Measurements from ENCODE around the gene KMT2C. TPM values are rescaled to one million over a fixed set of nuclear protein-coding genes. Genes with fewer than 3 reads are reported as not detected.
"Not testable (repeated sequence)": the region's sequence is repeated elsewhere in the genome, so short reads cannot be mapped to it uniquely, and the experiment has no call there.

KMT2C gene
- total RNA-seq, 1 donor from 2014 or later: 52.0 TPM

DNA sequence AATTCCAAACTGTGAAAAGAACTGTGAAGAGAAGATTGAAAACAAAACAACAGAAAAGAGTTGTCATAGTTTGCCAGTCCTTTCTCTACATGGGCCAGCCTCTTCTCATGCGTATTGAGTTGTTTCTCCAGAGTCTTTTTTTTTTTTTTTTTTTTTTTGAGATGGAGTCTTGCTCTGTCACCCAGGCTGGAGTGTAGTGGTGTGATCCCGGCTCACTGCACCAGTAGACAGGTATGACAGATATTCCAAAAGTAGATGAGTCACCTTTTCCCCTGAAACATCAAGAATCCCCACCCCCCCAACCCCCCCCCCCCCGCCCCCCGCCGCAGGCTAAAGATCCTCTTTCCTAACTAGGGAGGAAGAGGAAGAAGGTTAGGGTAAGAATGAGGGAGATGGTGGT is 15.6 kb upstream of the KMT2C start:
- H3K4me3 Mint-ChIP-seq (ENCODE audit: unreplicated experiment): no peak overlapping the region
- H3K27ac Mint-ChIP-seq (ENCODE audit: unreplicated experiment): no peak overlapping the region
- TF ChIP-seq, protein P1, sequence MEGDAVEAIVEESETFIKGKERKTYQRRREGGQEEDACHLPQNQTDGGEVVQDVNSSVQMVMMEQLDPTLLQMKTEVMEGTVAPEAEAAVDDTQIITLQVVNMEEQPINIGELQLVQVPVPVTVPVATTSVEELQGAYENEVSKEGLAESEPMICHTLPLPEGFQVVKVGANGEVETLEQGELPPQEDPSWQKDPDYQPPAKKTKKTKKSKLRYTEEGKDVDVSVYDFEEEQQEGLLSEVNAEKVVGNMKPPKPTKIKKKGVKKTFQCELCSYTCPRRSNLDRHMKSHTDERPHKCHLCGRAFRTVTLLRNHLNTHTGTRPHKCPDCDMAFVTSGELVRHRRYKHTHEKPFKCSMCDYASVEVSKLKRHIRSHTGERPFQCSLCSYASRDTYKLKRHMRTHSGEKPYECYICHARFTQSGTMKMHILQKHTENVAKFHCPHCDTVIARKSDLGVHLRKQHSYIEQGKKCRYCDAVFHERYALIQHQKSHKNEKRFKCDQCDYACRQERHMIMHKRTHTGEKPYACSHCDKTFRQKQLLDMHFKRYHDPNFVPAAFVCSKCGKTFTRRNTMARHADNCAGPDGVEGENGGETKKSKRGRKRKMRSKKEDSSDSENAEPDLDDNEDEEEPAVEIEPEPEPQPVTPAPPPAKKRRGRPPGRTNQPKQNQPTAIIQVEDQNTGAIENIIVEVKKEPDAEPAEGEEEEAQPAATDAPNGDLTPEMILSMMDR (IDR thresholded peaks at IDR 0.05): no peak
- no peaks in the 10 kb centered on the region for H3K36me3 Mint-ChIP-seq (ENCODE audit: low read depth)
- H3K4me1 Mint-ChIP-seq (ENCODE audit: low read depth): no peaks in the 10 kb centered on the region
- no peak for DNase-seq (ENCODE audit: low spot score)
- no peaks in the 10 kb centered on the region for H3K27me3 Mint-ChIP-seq (ENCODE audit: low read depth)
- H3K9me3 Mint-ChIP-seq (ENCODE audit: low read depth): no peaks in the 10 kb centered on the region

DNA sequence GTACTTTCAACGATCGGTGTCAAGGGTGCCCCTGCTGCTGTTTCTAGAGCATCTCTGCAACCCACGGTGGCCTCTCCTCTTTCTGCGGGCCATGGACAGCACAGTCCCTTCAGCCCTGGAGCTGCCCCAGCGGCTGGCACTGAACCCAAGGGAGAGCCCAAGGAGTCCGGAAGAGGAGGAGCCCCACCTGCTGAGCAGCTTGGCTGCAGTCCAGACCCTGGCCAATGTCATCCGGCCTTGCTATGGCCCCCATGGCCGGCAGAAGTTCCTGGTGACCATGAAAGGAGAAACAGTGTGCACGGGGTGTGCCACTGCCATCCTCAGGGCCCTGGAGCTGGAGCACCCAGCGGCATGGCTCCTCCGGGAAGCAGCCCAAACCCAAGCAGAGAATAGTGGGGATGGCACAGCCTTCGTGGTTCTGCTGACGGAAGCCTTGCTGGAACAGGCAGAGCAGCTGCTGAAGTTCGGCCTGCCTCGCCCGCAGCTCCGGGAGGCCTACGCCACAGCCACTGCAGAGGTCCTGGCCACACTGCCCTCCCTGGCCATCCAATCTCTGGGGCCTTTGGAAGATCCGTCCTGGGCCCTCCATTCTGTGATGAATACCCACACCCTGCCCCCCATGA is 9.7 kb upstream of the KMT2C start:
- not testable (repeated sequence) for H3K4me3 Mint-ChIP-seq (ENCODE audit: unreplicated experiment); H3K27ac Mint-ChIP-seq (ENCODE audit: unreplicated experiment); H3K27me3 Mint-ChIP-seq (ENCODE audit: low read depth); DNase-seq (ENCODE audit: low spot score); H3K9me3 Mint-ChIP-seq (ENCODE audit: low read depth); H3K4me1 Mint-ChIP-seq (ENCODE audit: low read depth); H3K36me3 Mint-ChIP-seq (ENCODE audit: low read depth)

DNA sequence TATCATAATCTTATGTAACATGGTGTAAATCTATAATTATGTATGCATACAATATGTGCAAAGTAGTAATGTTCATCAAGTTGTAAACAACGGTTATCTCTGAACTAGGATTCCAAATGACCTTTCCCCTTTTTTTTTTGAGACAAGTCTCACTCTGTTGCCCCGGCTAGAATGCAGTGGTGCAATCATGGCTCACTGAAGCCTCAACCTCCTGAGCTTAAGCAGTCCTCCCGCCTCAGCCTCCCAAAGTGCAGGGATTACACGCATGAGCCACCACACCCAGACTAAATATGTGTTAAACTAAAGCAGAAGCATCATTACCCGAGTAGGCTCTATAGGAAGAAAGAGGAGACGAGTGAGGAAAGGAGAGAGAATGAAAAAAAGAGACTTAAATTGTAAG is 7.8 kb upstream of the KMT2C start:
- H3K9me3 Mint-ChIP-seq (ENCODE audit: low read depth): no peaks in the 10 kb centered on the region
- H3K27me3 Mint-ChIP-seq (ENCODE audit: low read depth): no peaks in the 10 kb centered on the region
- no peaks in the 10 kb centered on the region for H3K4me1 Mint-ChIP-seq (ENCODE audit: low read depth)

DNA sequence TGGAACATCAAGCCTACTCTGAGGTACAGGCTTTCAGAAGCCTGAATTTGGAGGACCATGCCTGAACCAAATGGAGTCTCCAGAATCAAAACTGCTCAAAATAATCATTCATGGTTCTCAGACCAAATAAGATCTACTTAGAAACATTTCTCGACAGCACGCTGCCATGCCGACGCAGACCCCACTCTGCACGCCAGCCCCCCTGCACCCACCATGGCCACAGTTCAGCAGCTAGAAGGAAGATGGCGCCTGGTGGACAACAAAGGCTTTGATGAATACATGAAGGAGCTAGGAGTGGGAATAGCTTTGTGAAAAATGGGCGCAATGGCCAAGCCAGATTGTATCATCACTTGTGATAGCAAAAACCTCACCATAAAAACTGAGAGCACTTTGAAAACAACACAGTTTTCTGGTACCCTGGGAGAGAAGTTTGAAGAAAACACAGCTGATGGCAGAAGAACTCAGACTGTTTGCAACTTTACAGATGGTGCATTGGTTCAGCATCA is 6.6 kb upstream of the KMT2C start:
- Mint-ChIP-seq H3K4me3 (ENCODE audit: unreplicated experiment) (no peak overlapping the region), H3K36me3 (ENCODE audit: low read depth) (no peaks in the 10 kb centered on the region), H3K9me3 (ENCODE audit: low read depth) (no peaks in the 10 kb centered on the region), H3K27ac (ENCODE audit: unreplicated experiment) (no peak overlapping the region), H3K27me3 (ENCODE audit: low read depth) (no peaks in the 10 kb centered on the region), H3K4me1 (ENCODE audit: low read depth) (peaks cover 2% of the 10 kb centered on the region)
- DNase-seq (ENCODE audit: low spot score): no peak
- TF ChIP-seq, protein P1 (IDR thresholded peaks at IDR 0.05): no peak

More for the DNA sequence above, 7.8 kb upstream of the KMT2C start:
- DNase-seq (ENCODE audit: low spot score): no peak
- no peak overlapping the region for H3K27ac Mint-ChIP-seq (ENCODE audit: unreplicated experiment)
- TF ChIP-seq, protein P1 (IDR thresholded peaks at IDR 0.05): no peak
- no peak overlapping the region for H3K4me3 Mint-ChIP-seq (ENCODE audit: unreplicated experiment)
- H3K36me3 Mint-ChIP-seq (ENCODE audit: low read depth): no peaks in the 10 kb centered on the region

DNA sequence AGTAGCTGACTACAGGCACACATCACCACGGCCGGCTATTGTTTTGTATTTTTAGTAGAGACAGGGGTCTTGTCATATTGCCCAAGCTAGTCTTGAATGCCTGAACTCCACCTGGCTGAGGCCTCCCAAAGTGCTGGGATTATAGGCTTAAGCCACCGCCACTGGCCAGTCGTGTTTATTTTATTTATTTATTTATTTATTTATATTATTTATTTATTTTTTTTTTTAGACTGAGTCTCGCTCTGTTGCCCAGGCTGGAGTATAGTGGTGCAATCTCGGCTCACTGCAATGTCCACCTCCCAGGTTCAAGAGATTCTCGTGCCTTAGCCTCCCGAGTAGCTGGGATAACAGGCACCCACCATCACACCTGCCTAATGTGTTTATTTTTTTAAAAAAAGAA is 6.0 kb upstream of the KMT2C start:
- not testable (repeated sequence) for H3K4me3 Mint-ChIP-seq (ENCODE audit: unreplicated experiment); H3K4me1 Mint-ChIP-seq (ENCODE audit: low read depth); H3K27ac Mint-ChIP-seq (ENCODE audit: unreplicated experiment); H3K27me3 Mint-ChIP-seq (ENCODE audit: low read depth); H3K36me3 Mint-ChIP-seq (ENCODE audit: low read depth); H3K9me3 Mint-ChIP-seq (ENCODE audit: low read depth); DNase-seq (ENCODE audit: low spot score)

DNA sequence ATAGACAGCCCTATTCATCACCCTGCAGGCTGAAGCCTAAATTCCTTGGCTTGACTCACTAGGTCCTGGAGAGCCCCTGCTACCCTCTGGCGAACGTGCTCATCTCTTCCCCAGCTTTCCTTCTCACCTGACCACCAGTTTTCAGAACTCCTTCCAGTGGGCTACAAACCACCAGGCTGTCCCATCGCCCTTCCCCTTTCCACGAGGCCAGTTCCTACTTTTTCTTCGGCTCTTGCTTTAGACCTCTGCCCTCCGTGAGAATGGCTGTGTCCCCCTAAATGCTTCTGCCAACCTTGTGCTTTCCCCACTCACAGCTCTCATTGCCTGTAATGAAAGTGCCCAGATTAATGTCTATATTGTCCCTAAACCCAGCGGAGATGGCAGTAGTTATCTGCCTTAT is 5.4 kb upstream of the KMT2C start:
- H3K27me3 Mint-ChIP-seq (ENCODE audit: low read depth): not testable (repeated sequence)

DNA sequence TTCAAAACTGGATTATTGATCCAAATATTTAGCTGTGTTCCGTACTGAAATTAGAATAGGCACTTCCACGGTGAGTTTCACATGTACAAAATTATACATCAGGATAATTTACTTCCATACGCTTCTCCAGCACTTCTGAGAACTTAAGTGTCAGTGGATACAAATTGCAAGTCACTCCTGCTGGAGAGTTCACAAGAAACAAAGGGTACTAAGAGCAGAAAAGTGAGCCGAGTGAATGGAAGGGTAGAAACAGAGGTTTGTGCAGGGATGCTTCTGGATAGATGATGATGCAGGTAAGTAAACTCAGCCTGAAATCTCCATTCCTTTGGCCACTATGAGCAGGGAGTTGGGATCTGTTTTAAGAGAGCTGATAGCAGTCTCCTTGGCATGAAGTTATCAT is 2.2 kb upstream of the KMT2C start:
- not testable (repeated sequence) for DNase-seq (ENCODE audit: low spot score); H3K27ac Mint-ChIP-seq (ENCODE audit: unreplicated experiment); H3K36me3 Mint-ChIP-seq (ENCODE audit: low read depth); H3K27me3 Mint-ChIP-seq (ENCODE audit: low read depth); H3K4me3 Mint-ChIP-seq (ENCODE audit: unreplicated experiment); H3K9me3 Mint-ChIP-seq (ENCODE audit: low read depth)
- H3K4me1 Mint-ChIP-seq (ENCODE audit: low read depth): peaks cover 17% of the 10 kb centered on the region

More for the DNA sequence above, 5.4 kb upstream of the KMT2C start:
- not testable (repeated sequence) for H3K4me3 Mint-ChIP-seq (ENCODE audit: unreplicated experiment); H3K9me3 Mint-ChIP-seq (ENCODE audit: low read depth); DNase-seq (ENCODE audit: low spot score); H3K36me3 Mint-ChIP-seq (ENCODE audit: low read depth); H3K4me1 Mint-ChIP-seq (ENCODE audit: low read depth); H3K27ac Mint-ChIP-seq (ENCODE audit: unreplicated experiment)

DNA sequence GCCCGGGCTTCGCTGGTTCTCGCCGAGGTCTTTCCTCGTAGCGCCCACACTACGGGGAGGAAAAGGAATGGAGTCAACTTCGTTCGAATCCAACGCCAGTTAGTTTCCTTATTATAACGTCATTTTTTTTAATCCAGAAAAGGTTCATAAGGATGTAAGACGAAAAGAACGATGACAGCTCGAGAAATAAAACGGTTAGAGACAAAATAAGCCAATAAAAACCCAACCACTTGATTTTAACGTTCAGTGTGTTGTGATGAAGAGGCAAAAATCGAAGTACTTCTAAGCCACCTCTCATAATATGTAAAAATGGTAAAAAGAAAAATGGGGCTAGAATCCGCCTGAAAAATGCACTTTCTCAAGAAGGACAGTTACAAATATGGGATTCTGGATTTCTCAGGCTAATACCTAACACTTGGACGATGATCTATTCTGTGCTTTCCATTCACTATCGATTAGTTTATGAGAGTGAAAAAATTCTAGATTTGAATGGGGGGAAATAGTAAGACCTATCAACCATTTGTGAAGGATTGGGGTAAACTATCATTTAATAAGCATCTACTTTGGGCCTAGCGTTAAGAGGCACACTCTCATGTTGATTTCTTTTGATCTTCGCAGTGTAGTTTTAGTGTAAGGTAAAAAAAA is 1.2 kb upstream of the KMT2C start:
- peaks cover 21% of the 10 kb centered on the region for H3K4me1 Mint-ChIP-seq (ENCODE audit: low read depth)
- H3K4me3 Mint-ChIP-seq (ENCODE audit: unreplicated experiment): peak overlapping the region; percentile 81
- H3K27ac Mint-ChIP-seq (ENCODE audit: unreplicated experiment): peak overlapping the region; percentile 94
- not testable (repeated sequence) for H3K9me3 Mint-ChIP-seq (ENCODE audit: low read depth); DNase-seq (ENCODE audit: low spot score); H3K36me3 Mint-ChIP-seq (ENCODE audit: low read depth); H3K27me3 Mint-ChIP-seq (ENCODE audit: low read depth)

Measured in chondrocyte (in vitro differentiated cells).